ENCODE results near the gene LRRC36.

GRCh38 chr16:67279296-67280089 lies 47.1 kb upstream of the LRRC36 start, which contains the start of gene PLEKHG4:
- TF ChIP-seq GATA2 (IDR thresholded peaks at IDR 0.05; ENCODE audit: low read depth, low read length) = no peak
- TF ChIP-seq GATA3 (IDR thresholded peaks at IDR 0.05; ENCODE audit: low read depth, low read length) = no peak
